ENCODE results near the gene KCNG4.

- TF ChIP-seq, protein P1, sequence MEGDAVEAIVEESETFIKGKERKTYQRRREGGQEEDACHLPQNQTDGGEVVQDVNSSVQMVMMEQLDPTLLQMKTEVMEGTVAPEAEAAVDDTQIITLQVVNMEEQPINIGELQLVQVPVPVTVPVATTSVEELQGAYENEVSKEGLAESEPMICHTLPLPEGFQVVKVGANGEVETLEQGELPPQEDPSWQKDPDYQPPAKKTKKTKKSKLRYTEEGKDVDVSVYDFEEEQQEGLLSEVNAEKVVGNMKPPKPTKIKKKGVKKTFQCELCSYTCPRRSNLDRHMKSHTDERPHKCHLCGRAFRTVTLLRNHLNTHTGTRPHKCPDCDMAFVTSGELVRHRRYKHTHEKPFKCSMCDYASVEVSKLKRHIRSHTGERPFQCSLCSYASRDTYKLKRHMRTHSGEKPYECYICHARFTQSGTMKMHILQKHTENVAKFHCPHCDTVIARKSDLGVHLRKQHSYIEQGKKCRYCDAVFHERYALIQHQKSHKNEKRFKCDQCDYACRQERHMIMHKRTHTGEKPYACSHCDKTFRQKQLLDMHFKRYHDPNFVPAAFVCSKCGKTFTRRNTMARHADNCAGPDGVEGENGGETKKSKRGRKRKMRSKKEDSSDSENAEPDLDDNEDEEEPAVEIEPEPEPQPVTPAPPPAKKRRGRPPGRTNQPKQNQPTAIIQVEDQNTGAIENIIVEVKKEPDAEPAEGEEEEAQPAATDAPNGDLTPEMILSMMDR (IDR thresholded peaks at IDR 0.05), result no peak
- no peak for TF ChIP-seq SIN3A (IDR thresholded peaks at IDR 0.05; ENCODE audit: borderline replicate concordance, insufficient read depth, low read depth, low read length)
- TF ChIP-seq, protein P2, sequence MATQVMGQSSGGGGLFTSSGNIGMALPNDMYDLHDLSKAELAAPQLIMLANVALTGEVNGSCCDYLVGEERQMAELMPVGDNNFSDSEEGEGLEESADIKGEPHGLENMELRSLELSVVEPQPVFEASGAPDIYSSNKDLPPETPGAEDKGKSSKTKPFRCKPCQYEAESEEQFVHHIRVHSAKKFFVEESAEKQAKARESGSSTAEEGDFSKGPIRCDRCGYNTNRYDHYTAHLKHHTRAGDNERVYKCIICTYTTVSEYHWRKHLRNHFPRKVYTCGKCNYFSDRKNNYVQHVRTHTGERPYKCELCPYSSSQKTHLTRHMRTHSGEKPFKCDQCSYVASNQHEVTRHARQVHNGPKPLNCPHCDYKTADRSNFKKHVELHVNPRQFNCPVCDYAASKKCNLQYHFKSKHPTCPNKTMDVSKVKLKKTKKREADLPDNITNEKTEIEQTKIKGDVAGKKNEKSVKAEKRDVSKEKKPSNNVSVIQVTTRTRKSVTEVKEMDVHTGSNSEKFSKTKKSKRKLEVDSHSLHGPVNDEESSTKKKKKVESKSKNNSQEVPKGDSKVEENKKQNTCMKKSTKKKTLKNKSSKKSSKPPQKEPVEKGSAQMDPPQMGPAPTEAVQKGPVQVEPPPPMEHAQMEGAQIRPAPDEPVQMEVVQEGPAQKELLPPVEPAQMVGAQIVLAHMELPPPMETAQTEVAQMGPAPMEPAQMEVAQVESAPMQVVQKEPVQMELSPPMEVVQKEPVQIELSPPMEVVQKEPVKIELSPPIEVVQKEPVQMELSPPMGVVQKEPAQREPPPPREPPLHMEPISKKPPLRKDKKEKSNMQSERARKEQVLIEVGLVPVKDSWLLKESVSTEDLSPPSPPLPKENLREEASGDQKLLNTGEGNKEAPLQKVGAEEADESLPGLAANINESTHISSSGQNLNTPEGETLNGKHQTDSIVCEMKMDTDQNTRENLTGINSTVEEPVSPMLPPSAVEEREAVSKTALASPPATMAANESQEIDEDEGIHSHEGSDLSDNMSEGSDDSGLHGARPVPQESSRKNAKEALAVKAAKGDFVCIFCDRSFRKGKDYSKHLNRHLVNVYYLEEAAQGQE (IDR thresholded peaks at IDR 0.05; ENCODE audit: insufficient read depth in 1 of 2, low read depth in 2 of 2, low read length in 1 of 2), result no peak
- no peak for TF ChIP-seq POLR2AphosphoS5 (IDR thresholded peaks at IDR 0.05; ENCODE audit: low read depth, low read length)
Observed at GRCh38 chr16:84194470-84195200, 45.2 kb downstream of the KCNG4 start.
